AG10803 (cell line): ENCODE results near the gene DHX38.
"Not testable (repeated sequence)": the region's sequence is repeated elsewhere in the genome, so short reads cannot be mapped to it uniquely, and the experiment has no call there.

Experiments used
- DNase-seq: peaks from one replicate; pipeline ENCODE4 v3.0.0; 2010; ENCODE audit warnings: low read depth
- H3K4me3 ChIP-seq: 2 replicates; pipeline ENCODE4 v1.5.1; 2011; ENCODE audit warnings: mild to moderate bottlenecking, low read length, control low read depth
- TF ChIP-seq, protein P1 (sequence below): conservative IDR thresholded peaks from 2 replicates; pipeline ENCODE4 v1.5.1; 2011; ENCODE audit warnings: mild to moderate bottlenecking, low read length, control low read depth, inconsistent platforms

The DHX38 gene

GRCh38 chr16:72072514-72073342 lies 20.9 kb upstream of the DHX38 start:
- DNase-seq: no peak
- no peak overlapping the region for H3K4me3 ChIP-seq
- TF ChIP-seq, protein P1, sequence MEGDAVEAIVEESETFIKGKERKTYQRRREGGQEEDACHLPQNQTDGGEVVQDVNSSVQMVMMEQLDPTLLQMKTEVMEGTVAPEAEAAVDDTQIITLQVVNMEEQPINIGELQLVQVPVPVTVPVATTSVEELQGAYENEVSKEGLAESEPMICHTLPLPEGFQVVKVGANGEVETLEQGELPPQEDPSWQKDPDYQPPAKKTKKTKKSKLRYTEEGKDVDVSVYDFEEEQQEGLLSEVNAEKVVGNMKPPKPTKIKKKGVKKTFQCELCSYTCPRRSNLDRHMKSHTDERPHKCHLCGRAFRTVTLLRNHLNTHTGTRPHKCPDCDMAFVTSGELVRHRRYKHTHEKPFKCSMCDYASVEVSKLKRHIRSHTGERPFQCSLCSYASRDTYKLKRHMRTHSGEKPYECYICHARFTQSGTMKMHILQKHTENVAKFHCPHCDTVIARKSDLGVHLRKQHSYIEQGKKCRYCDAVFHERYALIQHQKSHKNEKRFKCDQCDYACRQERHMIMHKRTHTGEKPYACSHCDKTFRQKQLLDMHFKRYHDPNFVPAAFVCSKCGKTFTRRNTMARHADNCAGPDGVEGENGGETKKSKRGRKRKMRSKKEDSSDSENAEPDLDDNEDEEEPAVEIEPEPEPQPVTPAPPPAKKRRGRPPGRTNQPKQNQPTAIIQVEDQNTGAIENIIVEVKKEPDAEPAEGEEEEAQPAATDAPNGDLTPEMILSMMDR: no peak

DNA sequence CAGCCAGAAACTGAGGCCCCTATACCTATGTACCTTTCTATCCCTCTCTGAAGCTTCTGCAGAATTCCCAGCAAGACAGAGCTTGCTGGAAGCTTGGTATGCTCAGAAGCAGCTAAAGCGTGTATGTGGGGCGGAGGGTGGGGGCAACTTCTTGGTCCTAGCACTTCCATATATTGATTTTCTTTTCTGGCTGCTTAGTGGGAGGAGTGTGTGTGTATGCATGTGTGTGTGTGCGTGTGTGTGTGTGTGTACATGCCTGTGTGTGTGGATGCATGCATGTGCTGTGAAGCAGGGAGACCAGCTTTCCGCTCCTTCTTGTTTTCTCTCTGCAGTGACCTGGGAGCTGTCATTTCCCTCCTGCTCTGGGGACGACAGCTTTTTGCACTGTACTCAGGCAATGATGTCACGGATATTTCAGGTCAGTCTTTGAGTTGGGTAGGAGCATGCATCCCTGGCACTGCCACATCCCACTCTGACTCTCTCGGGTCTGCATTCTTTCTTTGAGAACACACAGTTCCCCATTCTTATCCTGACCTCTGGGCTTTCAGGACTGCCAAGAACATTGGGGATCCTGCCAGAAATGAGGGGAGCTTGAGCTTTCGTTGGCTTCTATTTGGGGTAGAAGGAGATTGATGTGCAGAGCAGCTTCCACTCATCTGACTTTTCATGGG lies 20.0 kb upstream of the DHX38 start:
- TF ChIP-seq, protein P1: no peak
- H3K4me3 ChIP-seq: no peak overlapping the region
- DNase-seq: no peak

DNA sequence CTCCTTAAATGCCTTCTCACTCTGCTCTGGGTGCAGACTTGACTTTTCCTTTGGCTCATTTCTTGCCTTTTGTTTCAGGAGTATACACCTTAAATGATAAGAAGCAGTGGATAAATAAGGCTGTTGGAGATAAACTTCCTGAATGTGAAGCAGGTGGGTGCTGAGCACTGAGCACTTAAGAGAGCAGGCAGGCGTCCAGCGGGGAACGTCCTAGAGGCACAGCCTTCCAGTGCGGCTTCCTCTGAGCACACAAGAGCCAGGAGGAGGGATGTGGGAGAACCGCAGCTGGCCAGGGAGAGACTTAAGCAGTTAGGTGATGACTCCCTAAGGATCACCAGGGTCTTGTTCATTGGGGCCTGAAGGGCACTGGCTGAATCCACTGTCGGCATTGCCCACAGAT lies 18.6 kb upstream of the DHX38 start:
- DNase-seq, H3K4me3 ChIP-seq: not testable (repeated sequence)

- not testable (repeated sequence) for H3K4me3 ChIP-seq, DNase-seq
Observed at GRCh38 chr16:72076991-72077706, 16.5 kb upstream of the DHX38 start.

- DNase-seq: no peak
- TF ChIP-seq, protein P1: no peak
- H3K4me3 ChIP-seq: no peak overlapping the region
Observed at GRCh38 chr16:72083778-72084404, 9.8 kb upstream of the DHX38 start.

DNA sequence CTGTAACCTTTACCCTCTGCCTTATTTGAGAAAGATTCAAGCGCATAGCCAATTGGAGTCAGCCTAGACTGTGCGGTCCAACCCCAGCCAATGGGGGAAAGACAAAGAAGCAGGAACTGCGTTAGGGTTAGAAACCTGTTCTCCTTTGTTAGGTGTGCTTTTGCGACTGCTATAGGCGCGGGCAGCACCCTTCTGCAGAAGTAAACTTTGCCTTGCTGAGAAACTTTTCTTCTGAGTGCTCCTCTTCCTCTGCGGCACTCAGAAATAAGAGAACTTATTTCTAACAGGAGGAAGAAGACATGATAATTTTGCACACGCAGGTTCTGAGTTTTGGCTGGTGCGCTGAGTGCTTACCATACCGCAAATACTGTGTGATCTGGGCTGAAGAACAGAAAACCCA lies 9.2 kb upstream of the DHX38 start:
- no peak overlapping the region for H3K4me3 ChIP-seq
- no peak for DNase-seq
- TF ChIP-seq, protein P1: no peak

- H3K4me3 ChIP-seq: no peak overlapping the region
- TF ChIP-seq, protein P1: no peak
- DNase-seq: no peak
Observed at GRCh38 chr16:72085002-72085401, 8.6 kb upstream of the DHX38 start.
